ENCODE data around the gene PKD1L1. TPM values are rescaled to one million over a fixed set of nuclear protein-coding genes. Genes with fewer than 3 reads are reported as not detected.

The PKD1L1 gene
- total and polyA plus RNA-seq, 4 donors, result 0.26 to 1.1 (median 0.55) TPM

DNA sequence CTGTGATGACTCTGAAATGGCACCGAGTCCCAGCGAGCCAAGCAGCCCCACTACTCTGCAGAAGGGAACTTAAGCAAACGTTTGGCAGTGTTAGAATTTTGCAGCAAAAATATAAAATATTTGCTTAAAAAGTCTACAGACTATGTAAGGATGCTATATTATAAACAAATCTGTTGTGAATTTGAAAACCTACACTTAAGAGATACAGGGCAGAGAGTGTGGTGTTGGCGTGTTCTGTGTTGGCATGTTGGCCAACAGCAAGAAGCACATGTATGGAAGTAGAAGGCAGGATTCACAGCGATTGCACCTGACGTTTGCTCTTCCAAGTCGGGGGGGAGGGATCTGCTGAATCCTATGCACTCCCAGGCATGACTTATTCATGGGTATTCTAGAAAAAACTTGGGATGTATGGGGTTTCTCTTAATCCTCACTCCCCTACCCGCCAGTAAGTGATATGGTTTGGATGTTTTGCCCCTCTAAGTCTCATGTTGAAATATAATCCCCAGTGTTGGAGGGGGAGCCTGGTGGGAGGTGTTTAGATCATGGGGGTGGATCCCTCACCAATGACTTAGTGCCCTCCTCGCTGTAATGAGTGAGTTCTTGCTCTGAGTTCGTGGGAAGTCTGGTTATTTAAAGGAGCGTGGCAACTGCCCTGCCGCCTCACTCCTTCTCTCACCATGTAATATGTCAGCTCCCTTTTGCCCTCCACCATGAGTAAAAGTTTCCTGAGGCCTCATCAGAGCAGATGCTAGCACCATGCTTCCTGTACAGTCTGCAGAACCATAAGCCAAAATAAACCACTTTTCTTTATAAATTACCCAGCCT is 62.1 kb downstream of the PKD1L1 start:
- Histone ChIP-seq H3K27ac (ENCODE audit: low read depth in 1 of 2, low read length in 1 of 2) (no peak overlapping the region), H3K9ac (ENCODE audit: insufficient read depth in 1 of 2, low read length in 2 of 2) (no peak overlapping the region), H3K36me3 (ENCODE audit: control insufficient read depth in 4 of 4, insufficient read depth in 4 of 4, low read length in 4 of 4) (peaks cover 0 to 2% (median 0%) of the 10 kb centered on the region in 4 donors), H3K4me1 (ENCODE audit: control insufficient read depth in 5 of 5, insufficient read depth in 5 of 5, low read length in 5 of 5) (peaks cover 0 to 6% (median 0%) of the 10 kb centered on the region in 5 donors), H3K9me3 (ENCODE audit: control insufficient read depth in 4 of 4, insufficient read depth in 3 of 4, low read length in 3 of 4) (no peaks in the 10 kb centered on the region), H3K27me3 (ENCODE audit: control insufficient read depth in 3 of 3, insufficient read depth in 3 of 3, low read length in 2 of 3) (no peaks in the 10 kb centered on the region), H3K4me3 (no peak overlapping the region)
- WGBS, 2 donors, result 89 to 92% methylated on average over 12 of the region's 12 CpGs
- TF ChIP-seq, protein P1, sequence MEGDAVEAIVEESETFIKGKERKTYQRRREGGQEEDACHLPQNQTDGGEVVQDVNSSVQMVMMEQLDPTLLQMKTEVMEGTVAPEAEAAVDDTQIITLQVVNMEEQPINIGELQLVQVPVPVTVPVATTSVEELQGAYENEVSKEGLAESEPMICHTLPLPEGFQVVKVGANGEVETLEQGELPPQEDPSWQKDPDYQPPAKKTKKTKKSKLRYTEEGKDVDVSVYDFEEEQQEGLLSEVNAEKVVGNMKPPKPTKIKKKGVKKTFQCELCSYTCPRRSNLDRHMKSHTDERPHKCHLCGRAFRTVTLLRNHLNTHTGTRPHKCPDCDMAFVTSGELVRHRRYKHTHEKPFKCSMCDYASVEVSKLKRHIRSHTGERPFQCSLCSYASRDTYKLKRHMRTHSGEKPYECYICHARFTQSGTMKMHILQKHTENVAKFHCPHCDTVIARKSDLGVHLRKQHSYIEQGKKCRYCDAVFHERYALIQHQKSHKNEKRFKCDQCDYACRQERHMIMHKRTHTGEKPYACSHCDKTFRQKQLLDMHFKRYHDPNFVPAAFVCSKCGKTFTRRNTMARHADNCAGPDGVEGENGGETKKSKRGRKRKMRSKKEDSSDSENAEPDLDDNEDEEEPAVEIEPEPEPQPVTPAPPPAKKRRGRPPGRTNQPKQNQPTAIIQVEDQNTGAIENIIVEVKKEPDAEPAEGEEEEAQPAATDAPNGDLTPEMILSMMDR (IDR thresholded peaks at IDR 0.05; ENCODE audit: control extremely low read depth, extremely low read depth), result no peak
- no peak for DNase-seq
- ATAC-seq (ENCODE audit: insufficient read depth, low FRiP score), result no peak

DNA sequence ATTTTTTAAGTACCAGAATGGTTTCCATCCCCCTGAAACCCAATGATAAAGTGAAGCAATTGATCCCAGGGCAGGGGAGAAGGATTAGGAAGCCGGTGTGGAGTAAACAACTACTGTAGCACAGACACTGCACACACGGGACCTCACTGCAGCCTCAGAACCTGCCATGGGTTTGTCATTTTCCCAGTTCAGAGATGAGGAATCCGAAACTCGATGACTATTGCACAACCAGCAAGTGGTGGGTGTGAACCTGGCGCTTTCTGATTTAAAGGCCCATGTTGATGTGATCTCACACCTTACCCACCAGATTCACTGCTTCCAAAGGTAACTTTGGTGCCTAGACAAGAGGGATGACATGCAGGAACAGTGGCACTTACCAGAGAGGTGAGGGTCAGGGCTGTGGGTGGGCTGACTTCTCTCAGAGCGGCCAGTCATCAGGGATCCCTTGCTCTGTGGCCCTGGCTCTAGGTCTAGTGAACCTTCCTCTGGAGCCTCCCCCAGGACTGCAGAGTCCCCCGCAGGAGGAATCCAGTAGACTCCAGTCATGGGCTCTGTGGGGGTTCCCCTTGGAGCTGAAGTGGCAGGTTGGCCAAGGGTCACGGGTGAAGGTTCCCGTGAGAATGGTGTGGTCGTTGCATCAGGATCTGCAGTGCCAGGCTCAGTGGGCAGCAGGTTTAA is 62.8 kb downstream of the PKD1L1 start:
- Histone ChIP-seq H3K4me3 (no peak overlapping the region), H3K4me1 (ENCODE audit: control insufficient read depth in 5 of 5, insufficient read depth in 5 of 5, low read length in 5 of 5) (peaks cover 0 to 6% (median 0%) of the 10 kb centered on the region in 5 donors), H3K36me3 (ENCODE audit: control insufficient read depth in 4 of 4, insufficient read depth in 4 of 4, low read length in 4 of 4) (peaks cover 0 to 2% (median 0%) of the 10 kb centered on the region in 4 donors), H3K27ac (ENCODE audit: low read depth in 1 of 2, low read length in 1 of 2) (no peak overlapping the region), H3K9me3 (ENCODE audit: control insufficient read depth in 4 of 4, insufficient read depth in 3 of 4, low read length in 3 of 4) (no peaks in the 10 kb centered on the region), H3K27me3 (ENCODE audit: control insufficient read depth in 3 of 3, insufficient read depth in 3 of 3, low read length in 2 of 3) (no peaks in the 10 kb centered on the region), H3K9ac (ENCODE audit: insufficient read depth in 1 of 2, low read length in 2 of 2) (no peak overlapping the region)
- TF ChIP-seq, protein P1 (IDR thresholded peaks at IDR 0.05; ENCODE audit: control extremely low read depth, extremely low read depth), result no peak
- WGBS, 2 donors, result 78 to 84% methylated on average over 10 of the region's 10 CpGs
- ATAC-seq (ENCODE audit: insufficient read depth, low FRiP score) (no peak), DNase-seq (no peak)

DNA sequence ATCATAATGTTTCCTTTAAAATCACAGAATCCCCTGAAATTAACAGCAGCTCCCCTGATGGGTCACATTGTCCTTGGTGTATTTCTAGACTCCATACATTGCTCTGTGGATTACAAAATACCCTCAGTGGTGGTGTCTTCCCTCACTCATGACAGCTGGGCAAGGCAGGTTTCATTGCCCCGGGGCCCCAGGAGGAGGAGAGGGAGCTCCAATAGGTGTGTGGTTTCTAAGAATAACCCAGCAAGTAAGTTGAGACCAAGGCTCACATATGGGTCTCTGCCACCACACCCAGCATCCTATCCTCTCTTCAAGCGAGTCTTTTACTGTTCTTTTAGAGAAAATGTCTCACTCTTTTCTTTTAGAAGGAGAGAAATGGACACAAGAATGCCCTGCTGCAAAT is 63.6 kb downstream of the PKD1L1 start:
- no peak overlapping the region for H3K4me3 ChIP-seq
- H3K9ac ChIP-seq (ENCODE audit: insufficient read depth in 1 of 2, low read length in 2 of 2), result no peak overlapping the region
- no peak overlapping the region for H3K27ac ChIP-seq (ENCODE audit: low read depth in 1 of 2, low read length in 1 of 2)
- H3K27me3 ChIP-seq (ENCODE audit: control insufficient read depth in 3 of 3, insufficient read depth in 3 of 3, low read length in 2 of 3), result no peaks in the 10 kb centered on the region
- ATAC-seq (ENCODE audit: insufficient read depth, low FRiP score), result no peak
- TF ChIP-seq, protein P1 (IDR thresholded peaks at IDR 0.05; ENCODE audit: control extremely low read depth, extremely low read depth), result no peak
- H3K36me3 ChIP-seq (ENCODE audit: control insufficient read depth in 4 of 4, insufficient read depth in 4 of 4, low read length in 4 of 4), result peaks cover 0 to 2% (median 0%) of the 10 kb centered on the region in 4 donors
- H3K9me3 ChIP-seq (ENCODE audit: control insufficient read depth in 4 of 4, insufficient read depth in 3 of 4, low read length in 3 of 4), result no peaks in the 10 kb centered on the region
- WGBS, 2 donors, result 70 to 89% methylated on average over 2 of the region's 2 CpGs
- peaks cover 0 to 6% (median 0%) of the 10 kb centered on the region in 5 donors for H3K4me1 ChIP-seq (ENCODE audit: control insufficient read depth in 5 of 5, insufficient read depth in 5 of 5, low read length in 5 of 5)
- DNase-seq, result no peak

Measured in lung (tissue), 12 donors.